Esophagus muscularis mucosa (tissue), 4 donors: ENCODE data around the gene EIF3CL. TPM values are rescaled to one million over a fixed set of nuclear protein-coding genes. Genes with fewer than 3 reads are reported as not detected.
"Not testable (repeated sequence)": the region's sequence is repeated elsewhere in the genome, so short reads cannot be mapped to it uniquely, and the experiment has no call there.

ENCODE experiments used
- DNase-seq: peaks from one replicate; pipeline ENCODE4 v3.0.0-alpha.2; 2017; ENCODE audit errors: extremely low spot score
- H3K27ac ChIP-seq, 4 donors: fragments of 200-600 bp; sonication (generic); replicated peaks in 1 of 4; 1 replicate in 3 of 4; 2 replicates in 1 of 4; pipeline ENCODE4 v1.5.1; 2016 to 2019; ENCODE audit warnings: mild to moderate bottlenecking in 1 of 4
- H3K27me3 ChIP-seq, 4 donors: fragments of 200-600 bp; sonication (generic); one replicate each; pipeline versions ENCODE4 v1.5.1 to v1.6.0; 2016 to 2019
- H3K36me3 ChIP-seq, 4 donors: fragments of 200-600 bp; sonication (generic); one replicate each; pipeline ENCODE4 v1.5.1; 2016 to 2019
- H3K4me1 ChIP-seq, 4 donors: fragments of 200-600 bp; sonication (generic); one replicate each; pipeline ENCODE4 v1.5.1; 2016 to 2019
- H3K4me3 ChIP-seq, 4 donors: fragments of 200-600 bp; sonication (generic); 1 replicate in 2 of 4; 2 replicates in 2 of 4; pipeline ENCODE4 v1.5.1; 2016 to 2019; ENCODE audit warnings: mild to moderate bottlenecking in 4 of 4, moderate library complexity in 1 of 4
- H3K9me3 ChIP-seq, 4 donors: fragments of 200-600 bp; sonication (generic); 1 replicate in 3 of 4; 2 replicates in 1 of 4; pipeline ENCODE4 v1.5.1; 2016 to 2019
- WGBS: methylation state at CpG from one replicate; pipeline ENCODE4 v1.1.5; 2018; 5-methylcytosine and 5-hydroxymethylcytosine counted together
- intact Hi-C: fragments of 100-400 bp; cut with DNase I; formaldehyde crosslinking; loops from one replicate; pipeline ENCODE4 v1.15.1; 2023
- small RNA-seq, 3 donors: library from RNA; depleted of rRNA; stranded (forward); fragments of <200 nt; gene quantifications; one replicate each; pipeline ENCODE3, GENCODE V24; 2016
- total RNA-seq, 4 donors: library from RNA; depleted of rRNA; stranded (reverse); fragments of >200 nt; gene quantifications; one replicate each; pipeline versions ENCODE4 v1.1.0 to v1.2.1, GENCODE V29; 2016

EIF3CL gene
- total RNA-seq, 4 donors from 2014 or later: 113 to 225 (median 116) TPM

DNA sequence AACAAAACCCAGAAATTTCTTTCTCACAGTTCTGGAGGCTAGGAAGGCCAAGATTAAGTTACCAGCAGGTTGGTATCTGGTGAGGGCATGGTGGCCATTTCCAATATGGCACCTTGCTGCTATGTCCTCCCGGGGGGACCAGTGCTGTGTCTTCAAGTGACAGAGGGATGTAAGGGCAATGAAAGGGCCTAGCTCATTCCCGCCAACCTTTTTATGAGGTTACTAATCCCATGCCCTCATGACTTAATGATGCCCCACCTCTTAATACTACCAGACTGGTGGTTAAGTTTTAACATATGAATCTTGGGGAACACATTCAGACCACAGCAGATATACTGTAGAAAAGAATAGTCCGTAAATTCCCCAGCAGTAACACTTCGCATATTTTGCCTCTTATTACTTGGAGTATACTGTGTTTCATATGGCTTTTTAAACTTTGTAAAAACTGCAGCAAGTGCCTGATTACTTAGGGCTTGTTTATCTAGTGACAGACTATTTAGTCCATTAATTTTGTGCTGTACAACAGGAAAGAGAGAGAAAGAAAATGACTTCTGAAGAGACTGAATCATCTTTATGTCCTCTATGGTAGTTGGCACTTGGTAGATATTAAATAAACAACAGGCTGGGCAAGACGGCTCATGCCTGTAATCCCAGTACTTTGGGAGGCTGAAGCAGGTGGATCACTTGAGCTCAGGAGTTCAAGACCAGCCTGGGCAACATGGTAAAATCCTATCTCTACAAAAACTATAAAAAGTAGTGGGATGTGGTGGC lies 66.5 kb downstream of the EIF3CL start:
- H3K27me3 ChIP-seq, H3K4me3 ChIP-seq, DNase-seq, H3K36me3 ChIP-seq, intact Hi-C loops, H3K4me1 ChIP-seq, H3K9me3 ChIP-seq, H3K27ac ChIP-seq: not testable (repeated sequence)
- 75% methylated on average over 4 of the region's 5 CpGs for WGBS

DNA sequence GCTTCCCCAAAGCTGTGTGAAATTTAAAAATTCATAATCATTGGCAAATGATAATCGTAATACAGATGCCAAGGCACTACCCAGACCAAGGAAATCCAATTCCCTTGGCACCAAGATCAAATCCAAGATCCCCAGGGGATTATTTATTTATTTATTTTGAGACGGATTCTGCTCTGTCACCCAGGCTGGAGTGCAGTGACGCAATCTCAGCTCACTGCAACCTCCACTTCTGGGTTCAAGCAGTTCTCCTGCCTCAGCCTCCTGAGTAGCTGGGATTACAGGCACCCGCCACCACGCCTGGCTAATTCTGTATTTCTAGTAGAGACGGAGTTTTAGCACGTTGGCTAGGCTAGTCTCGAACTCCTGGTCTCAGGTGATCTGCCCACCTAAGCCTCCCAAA lies 68.0 kb downstream of the EIF3CL start:
- intact Hi-C loops, H3K4me1 ChIP-seq: not testable (repeated sequence)
- 74% methylated on average over 4 of the region's 8 CpGs for WGBS

DNA sequence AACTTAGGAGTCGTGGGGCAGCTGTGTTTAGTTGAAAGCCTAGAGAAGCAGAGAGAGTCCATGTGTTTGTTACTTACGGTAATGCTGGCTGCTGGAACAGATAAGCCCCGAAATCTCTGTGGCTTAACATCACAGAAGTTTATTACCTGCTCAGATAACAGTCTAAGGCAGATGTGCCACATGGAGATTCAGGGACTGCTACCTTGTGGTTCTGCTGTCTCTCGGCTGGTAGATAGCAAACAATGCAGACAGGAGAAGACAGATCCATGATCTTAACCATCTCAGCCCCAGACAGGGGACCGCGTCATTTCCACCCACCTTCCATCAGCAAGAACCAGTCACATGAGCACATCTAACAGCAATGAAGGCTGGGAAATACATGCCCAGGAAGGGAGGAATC lies 71.0 kb downstream of the EIF3CL start:
- intact Hi-C loops, H3K4me3 ChIP-seq: not testable (repeated sequence)
- 59% methylated on average over 4 of the region's 6 CpGs for WGBS

More for the DNA sequence above, 68.0 kb downstream of the EIF3CL start:
- H3K27me3 ChIP-seq, H3K4me3 ChIP-seq, H3K36me3 ChIP-seq, H3K27ac ChIP-seq, H3K9me3 ChIP-seq, DNase-seq: not testable (repeated sequence)

DNA sequence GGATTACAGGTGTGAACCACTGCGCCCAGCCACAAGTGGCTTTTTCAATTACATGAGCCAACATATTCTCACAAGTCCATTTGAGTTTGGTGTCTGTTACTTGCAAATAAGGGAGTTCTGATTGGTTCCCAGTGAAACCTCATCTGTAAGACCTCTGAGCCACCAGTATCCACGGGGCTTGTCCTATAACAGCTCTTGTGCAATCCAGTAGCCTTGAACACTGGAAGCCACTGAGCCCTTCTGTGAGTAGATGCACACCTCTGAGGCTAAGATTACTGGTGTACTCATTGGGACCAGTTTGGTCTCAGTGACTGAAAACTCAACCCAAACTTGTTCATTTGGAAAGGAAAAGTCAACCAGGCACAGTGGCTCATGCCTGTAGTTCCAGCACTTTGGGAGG lies 72.7 kb downstream of the EIF3CL start:
- H3K36me3 ChIP-seq, H3K9me3 ChIP-seq, H3K27me3 ChIP-seq, intact Hi-C loops, H3K4me3 ChIP-seq, DNase-seq, H3K4me1 ChIP-seq, H3K27ac ChIP-seq: not testable (repeated sequence)
- WGBS: 82% methylated on average over 2 of the region's 2 CpGs

More for the DNA sequence above, 71.0 kb downstream of the EIF3CL start:
- H3K27me3 ChIP-seq, H3K4me1 ChIP-seq, DNase-seq, H3K9me3 ChIP-seq, H3K36me3 ChIP-seq, H3K27ac ChIP-seq: not testable (repeated sequence)

DNA sequence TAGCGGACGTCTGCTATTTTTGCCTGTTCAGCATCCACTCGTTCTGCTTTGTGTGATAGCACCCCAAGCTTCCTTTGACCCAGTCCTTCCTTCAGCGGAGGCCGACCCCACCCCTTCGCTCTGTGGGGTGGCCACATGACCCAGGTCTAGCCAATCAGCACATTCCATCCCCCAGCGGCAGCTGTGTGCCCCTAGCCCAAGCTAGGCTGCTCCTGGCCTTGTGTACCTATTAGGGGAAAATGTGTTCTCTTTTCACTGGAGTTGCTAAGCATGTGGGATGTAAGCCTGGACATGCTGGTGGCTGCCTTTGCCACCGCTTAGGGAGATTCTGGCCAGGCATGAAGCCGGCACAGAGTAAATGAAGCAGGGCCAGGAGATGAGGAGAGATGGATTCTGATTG lies 73.4 kb downstream of the EIF3CL start:
- H3K27ac ChIP-seq, H3K9me3 ChIP-seq, H3K36me3 ChIP-seq, DNase-seq, H3K27me3 ChIP-seq, H3K4me1 ChIP-seq, H3K4me3 ChIP-seq, intact Hi-C loops: not testable (repeated sequence)
- 64% methylated on average over 3 of the region's 9 CpGs for WGBS

Small RNA genes within 50 kb of the gene (small RNA-seq; reads per million reads assigned to genes)
- gene AC138904.2 (0 reads per million in 3 donors), gene MIR6862-1 (0 reads per million in 3 donors)

Other genes with a start within 250 kb of the EIF3CL start
- gene XPO6, start 191.9 kb downstream of the EIF3CL start, total RNA-seq: 10 to 100 TPM; 39.0 to 68.3 (median 51.1) TPM
- gene SBK1, start 111.3 kb downstream of the EIF3CL start, total RNA-seq: under 1 TPM; under 0.01 to 0.78 (median 0.17) TPM
- 1 to 10 TPM in 2 of 4 donors, under 1 TPM in 1, not detected in 1; 0.58 to 3.3 (median 2.7) TPM for gene NPIPB6, start 40.3 kb downstream of the EIF3CL start, total RNA-seq
- under 1 TPM in 1 of 4 donors, not detected in 3; 0.75 TPM for gene NPIPB7, start 68.5 kb upstream of the EIF3CL start, total RNA-seq
- gene CLN3, start 88.2 kb upstream of the EIF3CL start, total RNA-seq: 10 to 100 TPM; 10.3 to 23.3 (median 16.6) TPM
- gene APOBR, start 90.8 kb upstream of the EIF3CL start, total RNA-seq: 1 to 10 TPM in 3 of 4 donors, under 1 TPM in 1; 0.83 to 3.5 (median 1.6) TPM
- gene IL27, start 103.0 kb upstream of the EIF3CL start, total RNA-seq: not detected
- 10 to 100 TPM; 30.3 to 66.1 (median 51.3) TPM for gene NUPR1, start 135.1 kb upstream of the EIF3CL start, total RNA-seq
- gene SGF29, start 150.1 kb upstream of the EIF3CL start, total RNA-seq: 10 to 100 TPM; 33.2 to 43.4 (median 39.9) TPM
- 1 to 10 TPM in 2 of 4 donors, under 1 TPM in 1, not detected in 1; 0.97 to 1.8 (median 1.3) TPM for gene SULT1A2, start 193.2 kb upstream of the EIF3CL start, total RNA-seq
- 10 to 100 TPM; 10.4 to 22.0 (median 16.7) TPM for gene SULT1A1, start 206.2 kb upstream of the EIF3CL start, total RNA-seq
- not detected for gene NPIPB8, start 234.2 kb upstream of the EIF3CL start, total RNA-seq